B cell (primary cell): ENCODE measurements around the gene SUGCT. TPM values are rescaled to one million over a fixed set of nuclear protein-coding genes. Genes with fewer than 3 reads are reported as not detected.

ENCODE experiments used
- ATAC-seq: fragments of 200-7000 bp; cut with Tn5 transposase; one replicate; pipeline ENCODE4 v1.10.0; 2021; ENCODE audit warnings: low read depth, mild to moderate bottlenecking, moderate number of reproducible peaks, moderate library complexity
- CTCF ChIA-PET: fragments of 350-600 bp; sonication (Branson Sonifier 250); formaldehyde crosslinking; loops from one replicate; lab custom pipeline; 2021; ENCODE audit warnings: antibody characterized with exemption, inconsistent platforms; lab: Charles Lee
- POLR2A ChIA-PET: fragments of 350-600 bp; sonication (Branson Sonifier 250); formaldehyde crosslinking; loops from one replicate; lab custom pipeline; 2021; ENCODE audit warnings: antibody characterized with exemption; lab: Charles Lee
- DNase-seq: peaks from one replicate; pipeline ENCODE4 v3.0.0; 2013
- H2AFZ ChIP-seq: 2 replicates; pipeline ENCODE4 v1.6.1; 2012; ENCODE audit warnings: mild to moderate bottlenecking, low read depth, low read length; ENCODE audit not compliant: insufficient read depth, poor library complexity, severe bottlenecking
- H3K27ac ChIP-seq, 2 donors: 1 replicate in 1 of 2; 2 replicates in 1 of 2; pipeline ENCODE4 v1.5.1; 2012 to 2013; ENCODE audit warnings: low read length in 2 of 2, mild to moderate bottlenecking in 2 of 2, moderate library complexity in 1 of 2
- H3K27me3 ChIP-seq, 4 experiments: fragments of 200-600 bp in 1 of 4; sonication (generic) in 1 of 4; replicated peaks in 1 of 4; 1 replicate in 2 of 4; 2 replicates in 2 of 4; pipeline versions ENCODE4 v1.6.1 to v1.7.0; 2013 to 2016; ENCODE audit warnings: low read length in 3 of 4, mild to moderate bottlenecking in 2 of 4, mixed read lengths in 1 of 4, moderate library complexity in 1 of 4; ENCODE audit not compliant: insufficient read depth in 4 of 4, control insufficient read depth in 3 of 4; ENCODE audit errors: control extremely low read depth in 1 of 4
- H3K36me3 ChIP-seq, 2 experiments: replicated peaks in 1 of 2; 1 replicate in 1 of 2; 2 replicates in 1 of 2; pipeline versions ENCODE4 v1.6.1 to v1.7.1; 2013; ENCODE audit warnings: low read length in 1 of 2; ENCODE audit not compliant: insufficient read depth in 2 of 2, control insufficient read depth in 1 of 2; ENCODE audit errors: control extremely low read depth in 1 of 2, extremely low read depth in 1 of 2
- H3K4me1 ChIP-seq, 2 donors: fragments of 200-600 bp in 1 of 2; sonication (generic) in 1 of 2; 1 replicate in 1 of 2; 2 replicates in 1 of 2; pipeline versions ENCODE4 v1.5.1 to v1.6.1; 2013 to 2017; ENCODE audit warnings: low read length in 2 of 2; ENCODE audit not compliant: control insufficient read depth in 2 of 2, insufficient read depth in 2 of 2
- H3K4me2 ChIP-seq: replicated peaks from 2 replicates; pipeline ENCODE3; 2012; ENCODE audit warnings: mild to moderate bottlenecking, low read depth, low read length; ENCODE audit not compliant: poor library complexity, severe bottlenecking
- H3K4me3 ChIP-seq, 5 experiments: fragments of 200-600 bp in 1 of 5; sonication (generic) in 1 of 5; 1 replicate in 3 of 5; 2 replicates in 2 of 5; pipeline versions ENCODE4 v1.5.1 to v1.7.0; 2011 to 2016; ENCODE audit warnings: low read length in 4 of 5, mild to moderate bottlenecking in 4 of 5, low read depth in 2 of 5, control low read depth in 1 of 5, moderate library complexity in 1 of 5; ENCODE audit not compliant: insufficient read depth in 1 of 5; ENCODE audit errors: control extremely low read depth in 1 of 5, extremely low read depth in 1 of 5
- H3K79me2 ChIP-seq: fragments of 200-600 bp; sonication (generic); one replicate; pipeline ENCODE4 v1.6.0; 2016; ENCODE audit warnings: low read length; ENCODE audit not compliant: control insufficient read depth, insufficient read depth
- H3K9ac ChIP-seq: fragments of 200-600 bp; sonication (generic); 2 replicates; pipeline ENCODE4 v1.6.1; 2017; ENCODE audit warnings: mild to moderate bottlenecking, low read length, moderate library complexity
- H3K9me3 ChIP-seq, 3 donors: one replicate each; pipeline versions ENCODE4 v1.6.1 to v1.7.1; 2013; ENCODE audit warnings: low read length in 2 of 3; ENCODE audit not compliant: control insufficient read depth in 2 of 3, insufficient read depth in 1 of 3; ENCODE audit errors: control extremely low read depth in 1 of 3
- H4K20me1 ChIP-seq: 2 replicates; pipeline ENCODE4 v1.6.0; 2012; ENCODE audit warnings: mild to moderate bottlenecking, low read length; ENCODE audit not compliant: insufficient read depth, control insufficient read depth, poor library complexity, severe bottlenecking
- H3K27ac Mint-ChIP-seq: one replicate; pipeline ENCODE4 v1.8.0; 2021; ENCODE audit warnings: mixed read lengths
- H3K27me3 Mint-ChIP-seq: one replicate; pipeline ENCODE4 v1.8.0; 2021; ENCODE audit warnings: mixed read lengths
- H3K4me1 Mint-ChIP-seq: one replicate; pipeline ENCODE4 v1.8.0; 2021; ENCODE audit warnings: mixed read lengths
- H3K4me3 Mint-ChIP-seq: one replicate; pipeline ENCODE4 v1.8.0; 2021; ENCODE audit warnings: mixed read lengths
- H3K9me3 Mint-ChIP-seq: one replicate; pipeline ENCODE4 v1.8.0; 2022; ENCODE audit warnings: mixed read lengths; ENCODE audit not compliant: insufficient read depth
- EZH2 ChIP-seq: IDR thresholded peaks from 2 replicates; pipeline ENCODE4 v1.6.1; 2012; ENCODE audit warnings: borderline replicate concordance, low read depth, mild to moderate bottlenecking, moderate library complexity, low read length; ENCODE audit not compliant: insufficient read depth, poor library complexity, severe bottlenecking
- WGBS: methylation state at CpG from one replicate; pipeline ENCODE4 v1.1.5; 2013; ENCODE audit warnings: missing lambda C conversion rate; ENCODE audit not compliant: insufficient coverage; 5-methylcytosine and 5-hydroxymethylcytosine counted together
- intact Hi-C: fragments of 100-400 bp; cut with micrococcal nuclease; formaldehyde crosslinking; loops from one replicate; pipeline ENCODE4 v1.10.0; 2022
- polyA plus RNA-seq: library from polyadenylated mRNA; depleted of rRNA; stranded (reverse); fragments of >200 nt; gene quantifications from 2 replicates; pipeline ENCODE4 v1.2.3, GENCODE V29; 2012
- total RNA-seq, 2 donors: library from RNA; stranded (reverse); fragments of 120-200 nt in 1 of 2; gene quantifications; 1 replicate in 1 of 2; 2 replicates in 1 of 2; pipeline versions ENCODE4 v1.2.3 to v1.2.4, GENCODE V29; 2013 to 2022
- TF ChIP-seq, protein P1 (sequence below): fragments of 200-600 bp; IDR thresholded peaks from one replicate; pipeline ENCODE4 v1.8.0; 2022; ENCODE audit warnings: antibody characterized with exemption, mild to moderate bottlenecking

The SUGCT gene
- total and polyA plus RNA-seq, 2 donors (not counting 1 experiment from before 2014, with no cell fraction given), result 0.19 to 0.86 TPM

DNA sequence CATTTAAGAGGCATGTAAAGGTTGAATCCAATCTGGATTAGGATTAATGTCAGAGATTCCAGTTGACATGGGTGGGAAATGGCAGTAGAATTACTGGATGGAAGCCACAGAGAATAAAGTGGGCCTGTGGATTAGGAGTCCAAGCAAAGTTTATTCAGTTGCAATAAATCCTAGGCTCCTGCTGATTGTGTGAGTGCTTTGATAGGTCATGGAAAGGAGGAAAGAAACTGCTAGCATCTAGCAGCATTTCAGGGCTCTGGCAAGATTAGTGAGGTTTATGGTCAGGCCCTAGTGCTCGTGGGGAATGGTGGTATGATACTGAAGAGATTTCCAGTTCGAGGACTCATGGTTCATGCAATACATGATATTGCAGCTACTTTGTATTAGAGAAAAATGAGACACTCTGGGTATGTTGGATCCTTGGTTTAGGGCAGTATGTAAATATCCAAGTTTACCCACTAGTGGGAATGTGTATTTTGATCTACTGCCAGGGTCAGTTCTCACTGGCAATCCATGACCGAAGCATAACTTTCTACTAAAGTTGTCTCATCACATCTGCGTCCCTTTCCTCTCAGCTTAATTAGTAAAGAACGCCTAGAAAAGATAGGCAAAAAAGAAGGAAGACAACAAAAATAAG lies 235.0 kb downstream of the SUGCT start:
- no peaks in the 10 kb centered on the region for H3K27me3 ChIP-seq
- H3K4me3 Mint-ChIP-seq, result no peak overlapping the region
- ATAC-seq (no peak), DNase-seq (no peak)
- no peak for TF ChIP-seq EZH2
- TF ChIP-seq, protein P1, sequence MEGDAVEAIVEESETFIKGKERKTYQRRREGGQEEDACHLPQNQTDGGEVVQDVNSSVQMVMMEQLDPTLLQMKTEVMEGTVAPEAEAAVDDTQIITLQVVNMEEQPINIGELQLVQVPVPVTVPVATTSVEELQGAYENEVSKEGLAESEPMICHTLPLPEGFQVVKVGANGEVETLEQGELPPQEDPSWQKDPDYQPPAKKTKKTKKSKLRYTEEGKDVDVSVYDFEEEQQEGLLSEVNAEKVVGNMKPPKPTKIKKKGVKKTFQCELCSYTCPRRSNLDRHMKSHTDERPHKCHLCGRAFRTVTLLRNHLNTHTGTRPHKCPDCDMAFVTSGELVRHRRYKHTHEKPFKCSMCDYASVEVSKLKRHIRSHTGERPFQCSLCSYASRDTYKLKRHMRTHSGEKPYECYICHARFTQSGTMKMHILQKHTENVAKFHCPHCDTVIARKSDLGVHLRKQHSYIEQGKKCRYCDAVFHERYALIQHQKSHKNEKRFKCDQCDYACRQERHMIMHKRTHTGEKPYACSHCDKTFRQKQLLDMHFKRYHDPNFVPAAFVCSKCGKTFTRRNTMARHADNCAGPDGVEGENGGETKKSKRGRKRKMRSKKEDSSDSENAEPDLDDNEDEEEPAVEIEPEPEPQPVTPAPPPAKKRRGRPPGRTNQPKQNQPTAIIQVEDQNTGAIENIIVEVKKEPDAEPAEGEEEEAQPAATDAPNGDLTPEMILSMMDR, result no peak
- WGBS, result 61% methylated on average over 2 of the region's 5 CpGs
- H3K9me3 Mint-ChIP-seq, result no peaks in the 10 kb centered on the region
- intact Hi-C loops, result no loop called here
- H4K20me1 ChIP-seq, result no peaks in the 10 kb centered on the region
- no peak overlapping the region for H3K27ac Mint-ChIP-seq
- no peaks in the 10 kb centered on the region for H3K27me3 Mint-ChIP-seq
- CTCF ChIA-PET, result no interaction called here
- no peak overlapping the region for H3K4me2 ChIP-seq
- no peak overlapping the region for H3K27ac ChIP-seq
- H2AFZ ChIP-seq, result no peak overlapping the region
- H3K4me1 Mint-ChIP-seq, result no peaks in the 10 kb centered on the region
- H3K36me3 ChIP-seq, result no peaks in the 10 kb centered on the region
- no peak overlapping the region for H3K9ac ChIP-seq
- peaks cover 0 to 2% (median 0%) of the 10 kb centered on the region in 3 donors for H3K9me3 ChIP-seq
- H3K79me2 ChIP-seq, result no peaks in the 10 kb centered on the region
- no peaks in the 10 kb centered on the region for H3K4me1 ChIP-seq
- POLR2A ChIA-PET, result no interaction called here
- H3K4me3 ChIP-seq, result no peak overlapping the region

DNA sequence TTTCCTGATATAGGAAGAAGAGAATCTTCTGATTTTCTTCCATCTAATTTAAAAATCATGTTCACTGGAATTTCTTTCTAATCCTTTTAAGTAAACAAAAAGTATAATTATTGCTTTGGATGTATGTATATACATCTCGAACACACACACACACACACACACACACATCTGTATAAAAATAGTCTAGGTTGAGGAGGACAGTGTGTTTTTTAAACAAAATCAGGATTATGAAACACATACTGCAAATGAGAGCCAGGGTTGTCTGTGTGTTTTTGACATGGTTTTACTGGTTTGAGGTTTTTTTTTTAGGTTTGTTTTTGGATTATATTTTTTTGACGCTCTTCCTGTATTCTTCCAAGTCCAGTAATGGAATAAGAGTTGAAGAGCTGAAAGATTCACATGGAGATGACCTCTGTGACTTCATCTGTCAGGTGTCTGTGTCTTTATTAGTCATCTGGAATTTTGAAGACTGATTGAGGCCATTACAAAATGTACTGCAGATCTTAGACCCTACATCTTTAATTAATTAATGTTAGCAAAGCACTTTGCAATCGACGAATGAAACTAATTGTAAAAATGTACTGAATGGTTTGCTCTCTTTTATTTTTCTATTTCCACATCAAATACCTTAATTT lies 237.1 kb downstream of the SUGCT start:
- no peak overlapping the region for H3K4me3 ChIP-seq
- CTCF ChIA-PET, result no interaction called here
- H3K4me1 ChIP-seq, result no peaks in the 10 kb centered on the region
- no peak overlapping the region for H3K4me3 Mint-ChIP-seq
- H3K9me3 ChIP-seq, result peaks cover 0 to 2% (median 0%) of the 10 kb centered on the region in 3 donors
- no peak overlapping the region for H3K4me2 ChIP-seq
- no peaks in the 10 kb centered on the region for H4K20me1 ChIP-seq
- intact Hi-C loops, result no loop called here
- WGBS, result no CpG with 5 or more reads among the region's 4 CpGs
- DNase-seq (no peak), ATAC-seq (no peak)
- H3K36me3 ChIP-seq, result no peaks in the 10 kb centered on the region
- no peak overlapping the region for H2AFZ ChIP-seq
- no peak overlapping the region for H3K9ac ChIP-seq
- no peaks in the 10 kb centered on the region for H3K27me3 ChIP-seq
- no peak overlapping the region for H3K27ac Mint-ChIP-seq
- POLR2A ChIA-PET, result no interaction called here
- H3K9me3 Mint-ChIP-seq, result no peaks in the 10 kb centered on the region
- H3K27ac ChIP-seq, result no peak overlapping the region
- TF ChIP-seq, protein P1, result no peak
- no peak for TF ChIP-seq EZH2
- no peaks in the 10 kb centered on the region for H3K4me1 Mint-ChIP-seq
- no peaks in the 10 kb centered on the region for H3K27me3 Mint-ChIP-seq
- no peaks in the 10 kb centered on the region for H3K79me2 ChIP-seq
